ENCODE results near the gene SSBP4.

Gene SSBP4

GRCh38 chr19:18473706-18474087 lies 54.5 kb downstream of the SSBP4 start:
- no peak for DNase-seq

- DNase-seq = no peak
Observed at GRCh38 chr19:18474366-18474887, 55.2 kb downstream of the SSBP4 start.

GRCh38 chr19:18475004-18475453 lies 55.8 kb downstream of the SSBP4 start:
- no peak for DNase-seq

DNA sequence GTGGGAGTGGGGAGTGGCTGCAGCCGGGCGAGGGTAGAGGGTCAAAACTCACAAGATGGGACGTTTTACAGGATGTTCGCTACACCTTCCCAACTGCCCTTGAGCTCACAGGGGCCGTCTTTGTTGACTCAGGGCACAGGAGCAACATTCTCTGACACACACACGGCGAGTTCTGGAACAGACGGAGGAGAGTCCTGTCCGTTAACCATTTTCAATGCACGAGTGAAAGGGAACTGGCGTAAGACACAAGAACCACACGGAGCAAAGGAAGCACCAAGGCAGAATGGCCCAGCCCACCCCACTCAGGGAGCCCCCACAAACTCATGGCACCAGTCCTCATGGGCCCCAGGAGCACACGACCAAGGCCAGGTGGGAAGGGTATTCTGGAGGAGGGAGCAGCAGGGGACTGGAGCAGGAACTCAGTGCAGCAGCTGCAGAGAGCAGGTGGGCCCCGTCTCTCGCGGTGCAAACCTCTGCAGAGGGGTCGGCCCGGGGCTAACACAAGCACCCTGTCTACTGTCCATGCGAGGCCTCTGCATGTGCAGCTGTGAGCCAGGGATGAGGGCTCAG lies 56.6 kb downstream of the SSBP4 start:
- no peak for DNase-seq

DNA sequence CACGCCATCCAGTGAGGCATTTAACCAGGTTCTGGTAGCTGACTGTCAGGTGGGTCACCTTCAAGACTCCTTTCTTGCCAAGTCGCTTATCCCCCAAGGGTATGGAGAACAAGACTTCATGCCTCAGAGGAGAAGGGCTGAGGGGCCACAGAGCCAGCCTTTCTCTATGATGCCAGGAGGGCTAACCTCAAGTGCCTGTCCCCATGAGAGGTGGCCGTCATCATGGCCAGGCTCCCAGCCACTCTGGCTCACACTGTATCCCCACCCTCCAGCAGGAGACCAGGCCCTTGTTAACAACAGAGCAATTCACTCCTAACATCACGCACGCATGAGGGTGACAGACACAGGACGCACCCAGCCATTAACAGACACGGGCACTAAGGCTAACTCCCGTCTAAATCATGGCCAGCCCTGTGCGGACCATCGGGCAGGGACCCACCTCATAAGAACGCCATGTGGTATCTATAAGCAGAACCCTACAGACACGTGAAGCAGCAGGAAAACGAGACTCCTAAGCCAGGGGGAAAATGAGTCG lies 57.4 kb downstream of the SSBP4 start:
- no peak for DNase-seq

GRCh38 chr19:18477042-18477779 lies 58.0 kb downstream of the SSBP4 start:
- DNase-seq = no peak

GRCh38 chr19:18477974-18478373 lies 58.8 kb downstream of the SSBP4 start:
- DNase-seq = no peak

- DNase-seq = peak; percentile 64
Observed at GRCh38 chr19:18478545-18479311, 59.5 kb downstream of the SSBP4 start.

- DNase-seq = no peak
Observed at GRCh38 chr19:18480006-18480691, 61.0 kb downstream of the SSBP4 start.

- no peak for DNase-seq
Observed at GRCh38 chr19:18481505-18482222, 62.5 kb downstream of the SSBP4 start.

GRCh38 chr19:18483119-18483890 lies 64.1 kb downstream of the SSBP4 start:
- DNase-seq = no peak
